Activated CD4-positive, CD25-positive, alpha-beta regulatory T cell treated with anti-CD3 and anti-CD28 coated beads, Interleukin-2, amount 50 U/mL, for 16 hours (primary cell): Measurements from ENCODE around the gene CCN5.

ENCODE experiments used
- DNase-seq: peaks from one replicate; pipeline ENCODE4 v3.0.0-alpha.2; 2020; ENCODE audit warnings: low read depth, low spot score

CCN5 gene

DNA sequence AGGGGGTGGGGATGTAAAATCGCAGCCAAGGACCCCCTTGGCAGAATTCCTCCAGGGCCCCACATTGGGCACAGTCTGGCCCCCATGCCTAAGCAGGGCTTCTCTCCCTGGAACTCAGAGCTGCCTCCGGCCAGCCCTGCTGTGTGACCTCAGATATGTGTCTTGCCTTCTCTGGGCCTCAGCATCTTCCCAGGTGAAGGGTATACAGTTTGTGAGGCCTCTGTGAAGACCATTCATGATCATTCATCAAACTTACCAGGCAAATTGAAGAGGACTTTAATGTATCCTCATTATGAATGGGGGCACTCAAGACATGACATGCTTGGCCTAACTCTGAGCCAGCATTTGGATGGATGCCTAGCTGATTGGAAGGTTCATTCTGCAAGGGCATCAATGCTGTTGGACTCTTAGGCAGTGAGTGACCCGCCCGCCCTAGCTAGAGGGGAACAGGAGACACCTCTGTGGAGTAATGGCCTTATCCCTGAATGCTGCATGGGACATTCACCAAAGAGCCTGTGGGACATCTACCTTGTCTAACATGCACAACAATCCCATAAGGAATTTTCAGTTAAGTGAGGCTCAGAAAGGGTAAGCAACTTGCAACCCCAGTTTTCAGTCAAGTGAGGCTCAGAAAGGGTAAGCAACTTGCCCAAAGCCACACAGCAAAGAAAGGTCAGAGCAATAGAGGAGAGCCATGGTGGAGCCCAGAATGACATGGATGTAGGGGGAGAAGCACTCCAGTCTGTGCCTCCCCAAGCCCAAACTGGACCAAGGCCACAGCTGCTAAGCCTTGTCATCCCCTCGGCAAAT is 535 bp downstream of the CCN5 start:
- DNase-seq = no peak

- DNase-seq = no peak
Measured at GRCh38 chr20:44716309-44717106, 1.3 kb downstream of the CCN5 start.

DNA sequence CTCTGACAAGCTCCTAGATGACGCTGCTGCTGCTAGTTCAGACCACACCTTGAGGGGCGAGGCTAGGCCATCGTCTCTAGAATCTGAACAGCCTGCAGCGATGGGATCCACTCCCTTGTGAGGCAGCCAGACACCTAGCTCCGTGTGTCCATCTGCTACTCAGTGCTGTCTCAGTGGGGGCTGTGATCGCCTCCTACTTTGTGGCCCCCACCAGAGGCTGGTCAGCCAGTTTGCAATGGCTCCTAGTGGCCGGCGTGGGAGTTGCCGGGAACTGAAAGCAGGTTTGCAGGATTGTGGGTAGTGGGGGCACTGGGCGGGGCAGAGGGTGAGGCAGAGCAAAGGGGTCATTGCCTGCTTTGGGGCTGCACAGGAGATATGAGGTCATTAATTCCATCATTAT is 2.8 kb downstream of the CCN5 start:
- no peak for DNase-seq

GRCh38 chr20:44719841-44720240 is 4.7 kb downstream of the CCN5 start:
- DNase-seq = no peak

- DNase-seq = no peak
Measured at GRCh38 chr20:44720621-44720996, 5.4 kb downstream of the CCN5 start.

GRCh38 chr20:44720997-44721784 is 6.0 kb downstream of the CCN5 start:
- no peak for DNase-seq

- no peak for DNase-seq
Measured at GRCh38 chr20:44721785-44722054, 6.6 kb downstream of the CCN5 start.

DNA sequence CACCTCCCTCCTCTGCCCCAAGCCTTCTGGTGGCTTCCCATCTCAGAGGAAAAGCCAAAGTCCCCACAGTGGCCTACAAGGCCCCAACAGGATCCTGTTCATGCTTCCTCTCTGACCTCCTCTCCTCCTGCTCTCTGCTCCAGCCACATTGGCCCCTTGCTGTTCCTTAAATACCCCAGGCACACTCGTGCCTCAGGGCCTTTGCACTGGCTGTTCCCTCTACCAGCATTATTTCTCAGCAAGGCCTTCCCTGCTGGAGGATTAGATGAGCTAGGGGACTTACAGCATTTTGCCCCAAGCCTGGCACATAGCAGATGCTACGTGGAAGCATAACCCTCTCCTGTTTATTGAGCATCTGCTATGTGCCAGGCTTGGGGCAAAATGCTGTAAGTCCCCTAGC is 7.8 kb downstream of the CCN5 start:
- DNase-seq = no peak

- DNase-seq = no peak
Measured at GRCh38 chr20:44723391-44723790, 8.2 kb downstream of the CCN5 start.

GRCh38 chr20:44723798-44724362 is 8.7 kb downstream of the CCN5 start:
- DNase-seq = no peak

DNA sequence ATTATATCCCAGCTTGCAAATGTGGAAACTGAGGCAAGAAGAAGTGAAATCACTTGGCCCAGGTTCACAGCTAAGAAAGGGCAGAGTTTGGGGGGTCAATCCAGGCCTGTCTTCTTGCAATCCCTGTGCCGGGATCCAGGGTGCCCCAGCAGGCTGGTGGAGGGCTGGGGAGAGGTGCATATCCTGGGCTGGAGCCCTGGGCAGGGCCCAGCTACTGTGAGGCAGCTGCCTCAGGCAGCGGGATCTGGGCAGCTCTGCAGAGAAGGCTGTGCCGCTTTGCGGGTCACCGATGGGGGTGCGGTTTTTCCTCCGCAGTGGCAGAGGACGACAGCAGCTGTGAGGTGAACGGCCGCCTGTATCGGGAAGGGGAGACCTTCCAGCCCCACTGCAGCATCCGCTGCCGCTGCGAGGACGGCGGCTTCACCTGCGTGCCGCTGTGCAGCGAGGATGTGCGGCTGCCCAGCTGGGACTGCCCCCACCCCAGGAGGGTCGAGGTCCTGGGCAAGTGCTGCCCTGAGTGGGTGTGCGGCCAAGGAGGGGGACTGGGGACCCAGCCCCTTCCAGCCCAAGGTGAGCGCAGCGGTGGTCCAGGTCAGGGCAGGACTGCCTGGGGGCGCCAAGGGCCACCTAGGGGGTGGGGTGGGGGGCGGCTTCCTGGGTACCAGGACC is 9.4 kb downstream of the CCN5 start:
- no peak for DNase-seq

DNA sequence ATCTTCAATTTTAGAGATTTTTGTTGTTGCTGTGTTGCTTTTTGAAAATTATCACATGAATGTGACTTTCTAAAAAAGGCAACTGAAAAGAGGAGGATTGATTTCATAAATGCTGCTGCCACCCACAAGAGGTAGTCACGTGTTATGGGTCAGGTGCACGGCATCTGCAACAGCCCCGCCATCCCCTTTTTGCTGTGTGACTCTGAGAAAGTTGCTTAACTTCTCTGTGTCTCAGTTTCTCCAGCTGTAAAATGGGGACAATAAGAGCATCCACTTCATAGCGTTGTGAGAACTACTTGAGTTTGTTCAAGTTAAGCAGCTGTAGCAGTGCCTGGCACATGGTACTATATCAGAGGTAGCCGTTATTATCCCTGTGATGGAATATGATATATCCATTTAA is 10.7 kb downstream of the CCN5 start:
- no peak for DNase-seq

- DNase-seq = no peak
Measured at GRCh38 chr20:44727039-44727438, 11.9 kb downstream of the CCN5 start.

- no peak for DNase-seq
Measured at GRCh38 chr20:44727651-44728050, 12.5 kb downstream of the CCN5 start.

- DNase-seq = no peak
Measured at GRCh38 chr20:44728801-44729443, 13.8 kb downstream of the CCN5 start.

DNA sequence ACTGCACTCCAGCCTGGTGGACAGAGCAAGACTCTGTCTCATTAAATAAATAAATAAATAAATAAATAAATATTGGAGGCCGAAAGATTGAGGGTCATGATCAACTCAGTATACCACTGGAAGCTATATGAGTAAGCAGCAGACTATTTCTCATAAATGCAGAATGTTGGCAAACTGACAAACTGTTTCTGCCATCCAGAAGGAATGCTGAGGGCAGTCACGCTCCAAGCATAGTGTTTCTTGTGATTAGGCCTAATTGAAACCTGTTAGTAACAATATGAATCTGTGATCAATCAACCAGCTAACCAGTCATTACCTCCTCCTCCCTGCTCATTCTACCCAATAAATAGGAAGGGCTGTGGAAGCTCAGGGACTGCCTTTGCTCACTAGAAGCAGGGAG is 15.3 kb downstream of the CCN5 start:
- DNase-seq = no peak

- no peak for DNase-seq
Measured at GRCh38 chr20:44731657-44732056, 16.5 kb downstream of the CCN5 start.

GRCh38 chr20:44732327-44732726 is 17.2 kb downstream of the CCN5 start:
- DNase-seq = no peak

DNA sequence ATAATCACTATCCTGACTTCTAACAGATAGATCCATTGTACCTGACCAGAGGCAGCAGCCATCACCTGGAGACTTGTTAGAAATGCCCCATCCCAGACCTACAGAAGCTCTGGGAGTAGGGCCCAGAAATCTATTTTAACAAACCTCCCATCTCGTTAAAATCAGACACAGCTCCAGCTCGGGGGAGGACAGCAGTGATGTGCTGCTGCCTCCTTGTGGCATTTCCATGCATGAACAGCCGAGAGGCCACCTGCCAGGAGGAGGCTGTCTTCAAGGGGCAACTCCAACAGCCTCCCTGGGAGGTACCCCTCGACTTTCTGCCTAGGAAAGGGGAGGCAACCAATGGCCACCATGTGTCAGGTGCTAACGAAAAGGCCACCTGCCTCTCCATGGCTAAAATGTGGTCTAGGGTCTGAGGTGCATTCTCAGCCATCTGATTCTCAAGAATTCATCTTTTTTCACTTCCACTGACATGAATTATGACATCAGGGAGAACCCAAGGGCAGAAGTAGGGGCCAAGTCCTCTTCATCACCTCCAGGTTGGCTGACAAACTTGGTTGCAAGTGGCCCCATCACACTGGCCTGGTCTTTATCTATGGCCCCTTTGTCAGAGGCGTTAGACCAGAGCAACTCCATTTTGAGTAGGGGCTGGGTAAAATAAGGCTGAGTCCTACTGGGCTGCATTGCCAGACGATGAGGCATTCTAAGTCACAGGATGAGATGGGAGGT is 18.3 kb downstream of the CCN5 start:
- peak; percentile 19 for DNase-seq

DNA sequence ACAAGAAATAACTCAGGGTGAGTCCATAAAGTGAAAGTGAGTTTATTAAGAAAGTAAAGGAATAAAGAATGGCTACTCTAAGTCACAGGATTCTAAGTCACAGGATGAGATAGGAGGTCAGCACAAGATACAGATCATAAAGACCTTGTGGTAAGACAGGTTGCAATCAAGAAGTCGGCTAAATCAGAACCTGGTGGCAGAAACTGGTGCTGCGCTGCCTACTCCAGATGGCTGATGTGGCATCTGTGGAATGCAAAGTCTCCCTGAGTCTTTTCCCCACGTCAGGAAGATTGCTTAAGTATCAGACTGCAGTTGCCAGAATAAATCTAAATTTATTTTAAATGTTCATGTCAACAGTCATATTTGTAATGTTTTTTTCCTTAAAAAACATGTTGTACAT is 19.8 kb downstream of the CCN5 start:
- no peak for DNase-seq

- DNase-seq = no peak
Measured at GRCh38 chr20:44735816-44736169, 20.6 kb downstream of the CCN5 start.
